Measurements from ENCODE around the gene PDZD4. TPM values are rescaled to one million over a fixed set of nuclear protein-coding genes. Genes with fewer than 3 reads are reported as not detected.

The PDZD4 gene
- total RNA-seq, 1 experiment from 2014 or later, result 0.26 TPM

DNA sequence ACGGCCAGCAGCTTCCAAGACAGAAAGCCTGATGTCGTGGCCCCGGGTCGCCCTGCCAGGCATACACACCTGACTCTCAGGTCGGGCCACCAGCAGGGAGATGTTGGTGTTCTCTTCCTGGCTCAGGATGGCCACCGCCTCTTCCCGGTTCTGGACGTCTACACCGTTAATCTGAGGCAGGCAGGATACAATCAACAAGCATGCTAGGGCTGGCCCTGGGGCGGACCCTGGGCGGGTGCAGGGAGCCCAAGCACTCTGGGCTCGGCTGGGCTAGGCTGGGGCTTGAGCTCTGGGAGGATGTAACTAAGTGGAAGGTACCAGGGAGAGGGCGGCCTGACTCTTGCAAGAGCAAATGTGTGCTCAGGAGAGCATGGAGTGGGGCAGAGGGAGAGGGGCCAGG, 24.9 kb downstream of the PDZD4 start:
- H3K36me3 ChIP-seq (ENCODE audit: low read depth, low read length), result no peaks in the 10 kb centered on the region
- no peaks in the 10 kb centered on the region for H3K27me3 ChIP-seq (ENCODE audit: low read length)
- no TSS peak for BruUV-seq (replicated peaks)
- no peak overlapping the region for H3K4me2 ChIP-seq (ENCODE audit: low read length)
- H3K9me2 ChIP-seq (replicated peaks; ENCODE audit: low read length), result no peaks in the 10 kb centered on the region
- DNase-seq (no peak), ATAC-seq (no peak)
- ChIA-PET POLR2A (ENCODE audit: unreplicated experiment) (no interaction called here), CTCF (no interaction called here)
- no peaks in the 10 kb centered on the region for H3K79me2 ChIP-seq (ENCODE audit: low read length)
- intact Hi-C loops (cut with micrococcal nuclease), result no loop called here
- H4K20me1 ChIP-seq (ENCODE audit: low read length), result no peaks in the 10 kb centered on the region
- no peaks in the 10 kb centered on the region for H3F3A ChIP-seq (ENCODE audit: low read length, unreplicated experiment)
- TF ChIP-seq EZH2 (IDR thresholded peaks at IDR 0.05; ENCODE audit: low read length, unreplicated experiment) (no peak), EZH2phosphoT487 (IDR thresholded peaks at IDR 0.05; ENCODE audit: borderline replicate concordance, low read length) (no peak)
- TF ChIP-seq, protein P1, sequence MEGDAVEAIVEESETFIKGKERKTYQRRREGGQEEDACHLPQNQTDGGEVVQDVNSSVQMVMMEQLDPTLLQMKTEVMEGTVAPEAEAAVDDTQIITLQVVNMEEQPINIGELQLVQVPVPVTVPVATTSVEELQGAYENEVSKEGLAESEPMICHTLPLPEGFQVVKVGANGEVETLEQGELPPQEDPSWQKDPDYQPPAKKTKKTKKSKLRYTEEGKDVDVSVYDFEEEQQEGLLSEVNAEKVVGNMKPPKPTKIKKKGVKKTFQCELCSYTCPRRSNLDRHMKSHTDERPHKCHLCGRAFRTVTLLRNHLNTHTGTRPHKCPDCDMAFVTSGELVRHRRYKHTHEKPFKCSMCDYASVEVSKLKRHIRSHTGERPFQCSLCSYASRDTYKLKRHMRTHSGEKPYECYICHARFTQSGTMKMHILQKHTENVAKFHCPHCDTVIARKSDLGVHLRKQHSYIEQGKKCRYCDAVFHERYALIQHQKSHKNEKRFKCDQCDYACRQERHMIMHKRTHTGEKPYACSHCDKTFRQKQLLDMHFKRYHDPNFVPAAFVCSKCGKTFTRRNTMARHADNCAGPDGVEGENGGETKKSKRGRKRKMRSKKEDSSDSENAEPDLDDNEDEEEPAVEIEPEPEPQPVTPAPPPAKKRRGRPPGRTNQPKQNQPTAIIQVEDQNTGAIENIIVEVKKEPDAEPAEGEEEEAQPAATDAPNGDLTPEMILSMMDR (conservative IDR thresholded peaks at IDR 0.05; ENCODE audit: low read depth, low read length), result no peak
- H3K9ac ChIP-seq (ENCODE audit: low read length), result no peak overlapping the region
- no peak overlapping the region for H3K27ac ChIP-seq (ENCODE audit: low read length)
- H3K9me3 ChIP-seq (ENCODE audit: low read length), result no peaks in the 10 kb centered on the region
- H3K4me3 ChIP-seq (ENCODE audit: low read length), result no peak overlapping the region
- H3K4me1 ChIP-seq (ENCODE audit: insufficient read depth, low read length), result no peaks in the 10 kb centered on the region
- H2AFZ ChIP-seq (ENCODE audit: low read length), result no peak overlapping the region

DNA sequence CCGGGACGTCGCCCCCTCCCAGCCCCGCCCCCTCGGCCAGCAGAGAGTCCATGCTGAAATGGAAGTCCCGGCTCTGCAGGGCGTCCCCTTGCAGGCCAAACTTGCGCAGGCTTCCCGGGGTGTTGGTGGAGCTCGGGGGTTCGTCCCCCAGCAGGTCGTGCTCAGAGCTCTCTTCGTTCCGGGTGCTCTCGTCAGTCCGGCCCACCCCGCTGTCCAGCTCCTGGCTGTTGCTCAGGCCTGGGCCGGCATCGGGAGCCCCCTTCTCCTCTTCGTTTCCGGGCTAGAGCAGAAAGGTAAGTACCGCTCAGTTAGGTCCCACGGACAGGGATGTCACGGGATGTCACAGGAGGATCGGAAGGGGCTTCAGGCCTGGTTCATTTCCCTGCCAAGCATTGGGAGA, 25.7 kb downstream of the PDZD4 start:
- Histone ChIP-seq H3K36me3 (ENCODE audit: low read depth, low read length) (no peaks in the 10 kb centered on the region), H3K27ac (ENCODE audit: low read length) (no peak overlapping the region), H3K9me2 (replicated peaks; ENCODE audit: low read length) (no peaks in the 10 kb centered on the region), H3K9me3 (ENCODE audit: low read length) (no peaks in the 10 kb centered on the region), H2AFZ (ENCODE audit: low read length) (no peak overlapping the region), H3K27me3 (ENCODE audit: low read length) (no peaks in the 10 kb centered on the region), H3K4me3 (ENCODE audit: low read length) (no peak overlapping the region), H3K4me2 (ENCODE audit: low read length) (no peak overlapping the region), H4K20me1 (ENCODE audit: low read length) (no peaks in the 10 kb centered on the region), H3K79me2 (ENCODE audit: low read length) (no peaks in the 10 kb centered on the region), H3K9ac (ENCODE audit: low read length) (no peak overlapping the region), H3F3A (ENCODE audit: low read length, unreplicated experiment) (no peaks in the 10 kb centered on the region), H3K4me1 (ENCODE audit: insufficient read depth, low read length) (no peaks in the 10 kb centered on the region)
- POLR2A ChIA-PET (ENCODE audit: unreplicated experiment), result no interaction called here
- DNase-seq (no peak), ATAC-seq (no peak)
- intact Hi-C loops (cut with micrococcal nuclease), result no loop called here
- TF ChIP-seq EZH2phosphoT487 (IDR thresholded peaks at IDR 0.05; ENCODE audit: borderline replicate concordance, low read length) (no peak), EZH2 (IDR thresholded peaks at IDR 0.05; ENCODE audit: low read length, unreplicated experiment) (no peak)
- TF ChIP-seq, protein P1 (conservative IDR thresholded peaks at IDR 0.05; ENCODE audit: low read depth, low read length), result no peak
- no TSS peak for BruUV-seq (replicated peaks)
- CTCF ChIA-PET, result no interaction called here

DNA sequence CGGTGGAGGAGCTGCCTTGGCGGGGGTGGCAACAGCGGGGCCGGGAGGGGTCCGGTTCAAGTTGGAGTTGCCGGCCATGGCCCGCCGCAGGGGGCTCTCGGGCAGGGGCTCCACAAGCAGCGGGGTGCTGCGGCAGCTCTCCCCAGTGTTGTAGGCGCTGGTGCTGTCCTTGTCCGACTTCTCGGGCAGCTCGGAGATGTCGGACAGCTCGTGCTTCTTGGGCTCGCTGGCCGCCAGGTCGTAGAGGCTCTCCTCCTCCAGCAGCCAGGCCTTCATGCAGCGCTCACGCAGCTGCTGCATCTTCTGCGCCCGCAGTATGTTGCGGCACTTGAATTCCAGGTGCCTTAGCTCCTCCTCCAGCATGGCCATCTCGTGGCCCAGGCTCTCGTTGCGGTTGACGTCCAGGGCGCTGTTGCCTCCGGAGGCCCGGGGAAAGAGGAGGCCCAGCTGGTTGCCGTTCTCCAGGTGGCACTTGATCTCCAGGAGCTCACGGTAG, 26.2 kb downstream of the PDZD4 start:
- Histone ChIP-seq H3K36me3 (ENCODE audit: low read depth, low read length) (no peaks in the 10 kb centered on the region), H2AFZ (ENCODE audit: low read length) (no peak overlapping the region), H3F3A (ENCODE audit: low read length, unreplicated experiment) (no peaks in the 10 kb centered on the region), H3K27me3 (ENCODE audit: low read length) (no peaks in the 10 kb centered on the region), H3K4me2 (ENCODE audit: low read length) (no peak overlapping the region), H4K20me1 (ENCODE audit: low read length) (no peaks in the 10 kb centered on the region), H3K9ac (ENCODE audit: low read length) (no peak overlapping the region), H3K9me2 (replicated peaks; ENCODE audit: low read length) (no peaks in the 10 kb centered on the region), H3K9me3 (ENCODE audit: low read length) (no peaks in the 10 kb centered on the region), H3K4me1 (ENCODE audit: insufficient read depth, low read length) (no peaks in the 10 kb centered on the region), H3K4me3 (ENCODE audit: low read length) (no peak overlapping the region), H3K79me2 (ENCODE audit: low read length) (no peaks in the 10 kb centered on the region), H3K27ac (ENCODE audit: low read length) (no peak overlapping the region)
- ChIA-PET POLR2A (ENCODE audit: unreplicated experiment) (no interaction called here), CTCF (no interaction called here)
- BruUV-seq (replicated peaks), result no TSS peak
- TF ChIP-seq, protein P1 (conservative IDR thresholded peaks at IDR 0.05; ENCODE audit: low read depth, low read length), result no peak
- TF ChIP-seq EZH2 (IDR thresholded peaks at IDR 0.05; ENCODE audit: low read length, unreplicated experiment) (no peak), EZH2phosphoT487 (IDR thresholded peaks at IDR 0.05; ENCODE audit: borderline replicate concordance, low read length) (no peak)
- intact Hi-C loops (cut with micrococcal nuclease), result no loop called here
- no peak for ATAC-seq
- DNase-seq, result no peak
